Mesodermal cell (in vitro differentiated cells): ENCODE data around the gene PALLD.
"Not testable (repeated sequence)": the region's sequence is repeated elsewhere in the genome, so short reads cannot be mapped to it uniquely, and the experiment has no call there.

ENCODE experiments used
- H3K27ac ChIP-seq: 2 replicates; pipeline ENCODE4 v1.7.0; 2013; ENCODE audit warnings: mild to moderate bottlenecking, low read depth, low read length, moderate library complexity; ENCODE audit not compliant: severe bottlenecking
- H3K36me3 ChIP-seq: 2 replicates; pipeline ENCODE4 v1.7.1; 2013; ENCODE audit warnings: mild to moderate bottlenecking, low read length, moderate library complexity; ENCODE audit not compliant: control insufficient read depth, insufficient read depth
- H3K4me1 ChIP-seq: one replicate; pipeline ENCODE4 v1.7.1; 2013; ENCODE audit warnings: mild to moderate bottlenecking, low read length; ENCODE audit not compliant: insufficient read depth, control insufficient read depth, poor library complexity, severe bottlenecking
- H3K4me3 ChIP-seq: 2 replicates; pipeline ENCODE4 v1.7.0; 2013; ENCODE audit warnings: low read length, control low read depth, mild to moderate bottlenecking; ENCODE audit not compliant: insufficient read depth, poor library complexity, severe bottlenecking; ENCODE audit errors: extremely low read depth
- H3K9me3 ChIP-seq: 2 replicates; pipeline ENCODE4 v1.7.1; 2013; ENCODE audit warnings: mild to moderate bottlenecking, low read length, moderate library complexity; ENCODE audit not compliant: control insufficient read depth
- WGBS, 2 experiments: methylation state at CpG; one replicate each; pipeline ENCODE4 v1.1.5; 2013; ENCODE audit warnings: missing lambda C conversion rate in 2 of 2; ENCODE audit not compliant: insufficient coverage in 2 of 2; 5-methylcytosine and 5-hydroxymethylcytosine counted together

Gene PALLD

GRCh38 chr4:168925789-168926490, 429.1 kb downstream of the PALLD start:
- H3K4me1 ChIP-seq: no peaks in the 10 kb centered on the region
- H3K4me3 ChIP-seq: no peak overlapping the region
- 97 to 100% methylated on average over 4 of the region's 5 CpGs for WGBS, 2 experiments
- no peak overlapping the region for H3K27ac ChIP-seq
- no peaks in the 10 kb centered on the region for H3K9me3 ChIP-seq
- H3K36me3 ChIP-seq: peaks cover 82% of the 10 kb centered on the region

GRCh38 chr4:168928346-168928745, 431.5 kb downstream of the PALLD start:
- no peaks in the 10 kb centered on the region for H3K4me1 ChIP-seq
- no peaks in the 10 kb centered on the region for H3K9me3 ChIP-seq
- H3K36me3 ChIP-seq: peaks cover 75% of the 10 kb centered on the region
- no peak overlapping the region for H3K27ac ChIP-seq
- no peak overlapping the region for H3K4me3 ChIP-seq
- WGBS, 2 experiments: 82% methylated on average over 2 of the region's 2 CpGs; no CpG with 5 or more reads in 1 of the 2 experiments

GRCh38 chr4:168928875-168929274, 432.0 kb downstream of the PALLD start:
- Histone ChIP-seq H3K4me1 (no peaks in the 10 kb centered on the region), H3K9me3 (no peaks in the 10 kb centered on the region), H3K36me3 (peaks cover 73% of the 10 kb centered on the region), H3K4me3 (no peak overlapping the region), H3K27ac (no peak overlapping the region)
- WGBS, 2 experiments: 80% methylated on average over 1 of the region's 3 CpGs; no CpG with 5 or more reads in 1 of the 2 experiments

GRCh38 chr4:168930413-168931196, 433.8 kb downstream of the PALLD start:
- no peaks in the 10 kb centered on the region for H3K4me1 ChIP-seq
- H3K4me3 ChIP-seq: no peak overlapping the region
- H3K36me3 ChIP-seq: peaks cover 56% of the 10 kb centered on the region
- H3K9me3 ChIP-seq: peaks cover 3% of the 10 kb centered on the region
- WGBS, 2 experiments: 95 to 97% methylated on average over 3 to 5 of the region's 6 CpGs
- H3K27ac ChIP-seq: no peak overlapping the region

GRCh38 chr4:168931215-168931650, 434.4 kb downstream of the PALLD start:
- peaks cover 3% of the 10 kb centered on the region for H3K9me3 ChIP-seq
- H3K36me3 ChIP-seq: peaks cover 50% of the 10 kb centered on the region
- no peaks in the 10 kb centered on the region for H3K4me1 ChIP-seq
- H3K27ac ChIP-seq: no peak overlapping the region
- H3K4me3 ChIP-seq: no peak overlapping the region

GRCh38 chr4:168932138-168932537, 435.3 kb downstream of the PALLD start:
- H3K36me3 ChIP-seq: peaks cover 41% of the 10 kb centered on the region
- H3K4me3 ChIP-seq: no peak overlapping the region
- peaks cover 3% of the 10 kb centered on the region for H3K9me3 ChIP-seq
- no peaks in the 10 kb centered on the region for H3K4me1 ChIP-seq
- H3K27ac ChIP-seq: no peak overlapping the region

GRCh38 chr4:168933423-168933822, 436.6 kb downstream of the PALLD start:
- Histone ChIP-seq H3K4me3 (no peak overlapping the region), H3K36me3 (peaks cover 30% of the 10 kb centered on the region), H3K9me3 (peaks cover 3% of the 10 kb centered on the region), H3K4me1 (no peaks in the 10 kb centered on the region), H3K27ac (no peak overlapping the region)

- not testable (repeated sequence) for H3K27ac ChIP-seq, H3K36me3 ChIP-seq, H3K4me1 ChIP-seq, H3K9me3 ChIP-seq, H3K4me3 ChIP-seq
- WGBS, 2 experiments: no CpG with 5 or more reads among the region's 3 CpGs
Observed at GRCh38 chr4:168937473-168937872, 440.6 kb downstream of the PALLD start.

GRCh38 chr4:168942985-168943384, 446.1 kb downstream of the PALLD start:
- Histone ChIP-seq H3K9me3 (no peaks in the 10 kb centered on the region), H3K27ac (no peak overlapping the region), H3K4me3 (no peak overlapping the region), H3K4me1 (no peaks in the 10 kb centered on the region), H3K36me3 (no peaks in the 10 kb centered on the region)
- WGBS, 2 experiments: 69 to 87% methylated on average over 2 of the region's 3 CpGs

- Histone ChIP-seq H3K36me3 (no peaks in the 10 kb centered on the region), H3K4me1 (no peaks in the 10 kb centered on the region), H3K4me3 (no peak overlapping the region), H3K9me3 (no peaks in the 10 kb centered on the region), H3K27ac (no peak overlapping the region)
- WGBS, 2 experiments: 80% methylated on average over 1 of the region's 2 CpGs; no CpG with 5 or more reads in 1 of the 2 experiments
Observed at GRCh38 chr4:168945291-168945690, 448.4 kb downstream of the PALLD start.

- H3K9me3 ChIP-seq, H3K27ac ChIP-seq, H3K4me1 ChIP-seq, H3K4me3 ChIP-seq, H3K36me3 ChIP-seq: not testable (repeated sequence)
- 93 to 100% methylated on average over 2 to 3 of the region's 3 CpGs for WGBS, 2 experiments
Observed at GRCh38 chr4:168952821-168953246, 456.0 kb downstream of the PALLD start.
